KMS-11 (cell line): ENCODE data around the gene FLRT1.

Source experiments
- H2AFZ ChIP-seq: fragments of 200-600 bp; sonication (generic); 2 replicates; pipeline ENCODE4 v1.6.1; 2016; ENCODE audit warnings: antibody characterized with exemption, mixed run types, low read depth
- H3K27ac ChIP-seq: fragments of 200-600 bp; sonication (generic); 2 replicates; pipeline ENCODE4 v1.6.1; 2016; ENCODE audit warnings: mild to moderate bottlenecking, mixed run types
- H3K27me3 ChIP-seq: fragments of 200-600 bp; sonication (generic); 2 replicates; pipeline ENCODE4 v1.6.1; 2017; ENCODE audit warnings: mild to moderate bottlenecking, low read depth, mixed run types, moderate library complexity; ENCODE audit not compliant: insufficient read depth
- H3K36me3 ChIP-seq: fragments of 200-600 bp; sonication (generic); 2 replicates; pipeline ENCODE4 v1.6.1; 2017; ENCODE audit warnings: mild to moderate bottlenecking, mixed run types; ENCODE audit not compliant: insufficient read depth
- H3K4me1 ChIP-seq: fragments of 200-600 bp; sonication (generic); 2 replicates; pipeline ENCODE4 v1.6.1; 2016; ENCODE audit warnings: mild to moderate bottlenecking, low read depth, mixed run types; ENCODE audit not compliant: poor library complexity, severe bottlenecking
- H3K4me2 ChIP-seq: fragments of 200-600 bp; sonication (generic); 2 replicates; pipeline ENCODE4 v1.7.0; 2016; ENCODE audit warnings: mild to moderate bottlenecking, mixed run types
- H3K4me3 ChIP-seq: fragments of 200-600 bp; sonication (generic); IDR thresholded peaks from 2 replicates; pipeline ENCODE4 v1.6.1; 2017; ENCODE audit warnings: low read depth, low read length, mixed read lengths; ENCODE audit not compliant: insufficient read depth
- H3K79me2 ChIP-seq: fragments of 200-600 bp; sonication (generic); 2 replicates; pipeline ENCODE4 v1.6.1; 2016; ENCODE audit warnings: low read depth, mixed run types; ENCODE audit not compliant: insufficient read depth
- H3K9ac ChIP-seq: fragments of 200-600 bp; sonication (generic); 2 replicates; pipeline ENCODE4 v1.6.1; 2016; ENCODE audit warnings: mild to moderate bottlenecking, mixed run types
- H4K20me1 ChIP-seq: fragments of 200-600 bp; sonication (generic); 2 replicates; pipeline ENCODE4 v1.6.1; 2016; ENCODE audit warnings: mild to moderate bottlenecking, mixed run types; ENCODE audit not compliant: insufficient read depth
- TF ChIP-seq, protein P1 (sequence below): fragments of 200-600 bp; sonication (generic); conservative IDR thresholded peaks from 2 replicates; pipeline ENCODE4 v1.6.1; 2017; ENCODE audit warnings: low read depth, mild to moderate bottlenecking, antibody characterized with exemption, low read length, moderate library complexity, mixed read lengths

FLRT1 gene

GRCh38 chr11:64072403-64072802 lies 36.7 kb downstream of the FLRT1 start:
- Histone ChIP-seq H3K27ac (no peak overlapping the region), H3K4me2 (no peak overlapping the region), H2AFZ (no peak overlapping the region), H3K36me3 (no peaks in the 10 kb centered on the region), H4K20me1 (no peaks in the 10 kb centered on the region), H3K4me3 (no peak overlapping the region), H3K27me3 (no peaks in the 10 kb centered on the region), H3K79me2 (no peaks in the 10 kb centered on the region), H3K9ac (no peak overlapping the region), H3K4me1 (no peaks in the 10 kb centered on the region)
- TF ChIP-seq, protein P1, sequence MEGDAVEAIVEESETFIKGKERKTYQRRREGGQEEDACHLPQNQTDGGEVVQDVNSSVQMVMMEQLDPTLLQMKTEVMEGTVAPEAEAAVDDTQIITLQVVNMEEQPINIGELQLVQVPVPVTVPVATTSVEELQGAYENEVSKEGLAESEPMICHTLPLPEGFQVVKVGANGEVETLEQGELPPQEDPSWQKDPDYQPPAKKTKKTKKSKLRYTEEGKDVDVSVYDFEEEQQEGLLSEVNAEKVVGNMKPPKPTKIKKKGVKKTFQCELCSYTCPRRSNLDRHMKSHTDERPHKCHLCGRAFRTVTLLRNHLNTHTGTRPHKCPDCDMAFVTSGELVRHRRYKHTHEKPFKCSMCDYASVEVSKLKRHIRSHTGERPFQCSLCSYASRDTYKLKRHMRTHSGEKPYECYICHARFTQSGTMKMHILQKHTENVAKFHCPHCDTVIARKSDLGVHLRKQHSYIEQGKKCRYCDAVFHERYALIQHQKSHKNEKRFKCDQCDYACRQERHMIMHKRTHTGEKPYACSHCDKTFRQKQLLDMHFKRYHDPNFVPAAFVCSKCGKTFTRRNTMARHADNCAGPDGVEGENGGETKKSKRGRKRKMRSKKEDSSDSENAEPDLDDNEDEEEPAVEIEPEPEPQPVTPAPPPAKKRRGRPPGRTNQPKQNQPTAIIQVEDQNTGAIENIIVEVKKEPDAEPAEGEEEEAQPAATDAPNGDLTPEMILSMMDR, result no peak

DNA sequence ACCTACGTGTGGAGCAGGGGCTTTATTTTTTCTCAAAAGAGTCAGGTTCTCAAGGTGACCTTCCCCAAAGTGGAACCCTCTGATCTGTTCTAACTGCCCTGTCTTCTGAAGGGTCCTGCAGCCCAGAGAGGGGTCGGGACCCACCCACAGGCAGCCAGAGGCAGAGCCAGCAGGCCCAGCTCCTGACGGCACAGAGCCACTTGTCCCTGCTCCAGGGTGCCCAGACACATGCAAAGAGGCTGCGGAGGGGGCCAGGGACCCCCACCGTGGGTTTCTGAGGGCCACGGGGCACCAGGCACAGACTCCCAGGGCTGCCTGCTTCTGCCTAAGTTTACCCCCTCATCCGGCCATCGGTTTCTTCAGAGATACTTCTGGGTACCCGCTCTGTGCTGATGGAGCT lies 37.1 kb downstream of the FLRT1 start:
- H3K36me3 ChIP-seq, result no peaks in the 10 kb centered on the region
- no peaks in the 10 kb centered on the region for H3K79me2 ChIP-seq
- H3K4me3 ChIP-seq, result no peak overlapping the region
- TF ChIP-seq, protein P1, result no peak
- no peaks in the 10 kb centered on the region for H3K27me3 ChIP-seq
- no peak overlapping the region for H3K4me2 ChIP-seq
- no peak overlapping the region for H2AFZ ChIP-seq
- H3K4me1 ChIP-seq, result no peaks in the 10 kb centered on the region
- H3K9ac ChIP-seq, result no peak overlapping the region
- H3K27ac ChIP-seq, result no peak overlapping the region
- H4K20me1 ChIP-seq, result no peaks in the 10 kb centered on the region

DNA sequence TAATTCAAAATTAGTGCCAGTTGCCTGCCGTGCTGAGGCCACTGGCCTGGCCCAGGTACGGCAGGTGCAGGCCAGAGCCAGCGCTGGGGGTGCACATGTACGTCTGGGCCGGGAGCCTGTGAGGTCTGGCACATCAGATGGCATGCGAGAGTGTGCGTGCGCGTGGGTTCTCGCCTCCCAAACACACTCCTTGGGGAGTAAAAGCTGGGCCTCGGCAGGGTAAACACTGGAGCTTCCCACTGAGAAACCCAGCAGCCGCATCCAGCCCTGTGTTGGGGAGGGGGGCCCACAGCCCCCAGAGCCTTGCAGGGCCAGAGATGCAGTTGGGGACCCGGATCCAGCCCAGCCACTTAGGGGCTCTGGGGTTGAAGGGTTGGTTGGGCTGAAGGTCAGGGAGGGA lies 37.8 kb downstream of the FLRT1 start:
- H3K27me3 ChIP-seq, result no peaks in the 10 kb centered on the region
- no peak overlapping the region for H2AFZ ChIP-seq
- H3K27ac ChIP-seq, result no peak overlapping the region
- H3K79me2 ChIP-seq, result no peaks in the 10 kb centered on the region
- TF ChIP-seq, protein P1, result no peak
- no peak overlapping the region for H3K4me3 ChIP-seq
- no peaks in the 10 kb centered on the region for H3K4me1 ChIP-seq
- no peaks in the 10 kb centered on the region for H3K36me3 ChIP-seq
- no peak overlapping the region for H3K9ac ChIP-seq
- no peaks in the 10 kb centered on the region for H4K20me1 ChIP-seq
- H3K4me2 ChIP-seq, result no peak overlapping the region

DNA sequence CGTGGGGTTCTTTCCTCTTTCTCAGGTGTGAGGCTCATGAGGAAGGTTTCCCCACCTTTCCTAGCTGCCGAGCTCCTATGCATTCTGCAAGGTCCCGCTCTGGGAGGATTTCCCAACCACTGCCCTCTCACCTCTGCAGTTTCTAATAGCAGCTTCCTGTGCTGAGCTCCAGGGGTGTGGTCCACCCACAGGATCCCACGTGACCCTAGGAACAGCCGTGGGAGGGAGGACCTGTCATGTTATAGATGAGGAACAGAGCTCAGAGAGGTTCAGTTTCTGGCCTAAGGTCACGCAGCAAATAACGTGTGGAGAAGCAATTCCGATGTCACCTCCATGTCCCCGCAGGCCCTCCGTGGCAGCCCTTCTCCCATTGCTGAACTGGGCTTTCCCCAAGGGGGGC lies 38.5 kb downstream of the FLRT1 start:
- Histone ChIP-seq H3K79me2 (no peaks in the 10 kb centered on the region), H3K27me3 (no peaks in the 10 kb centered on the region), H4K20me1 (no peaks in the 10 kb centered on the region), H2AFZ (no peak overlapping the region), H3K4me2 (no peak overlapping the region), H3K36me3 (no peaks in the 10 kb centered on the region), H3K27ac (no peak overlapping the region), H3K4me3 (no peak overlapping the region), H3K4me1 (no peaks in the 10 kb centered on the region), H3K9ac (no peak overlapping the region)
- TF ChIP-seq, protein P1, result no peak
